ENCODE data around the gene FBXO33. TPM values are rescaled to one million over a fixed set of nuclear protein-coding genes. Genes with fewer than 3 reads are reported as not detected.

Gene FBXO33
- polyA plus RNA-seq, 1 donor from 2014 or later, result 32.0 TPM

- no peaks in the 10 kb centered on the region for H3F3A ChIP-seq (ENCODE audit: insufficient read depth, low read length, poor library complexity, severe bottlenecking)
- no peak for TF ChIP-seq RAD21 (conservative IDR thresholded peaks at IDR 0.05)
- no peak for TF ChIP-seq POLR2AphosphoS5 (IDR thresholded peaks at IDR 0.05)
- H3K79me2 ChIP-seq (replicated peaks; ENCODE audit: insufficient read depth, low read length), result no peaks in the 10 kb centered on the region
- no peaks in the 10 kb centered on the region for H3K27me3 ChIP-seq (ENCODE audit: insufficient read depth, low read depth, low read length)
- no peak overlapping the region for H3K4me2 ChIP-seq (ENCODE audit: low read length)
- no peaks in the 10 kb centered on the region for H4K20me1 ChIP-seq (ENCODE audit: insufficient read depth)
- no peak overlapping the region for H3K4me3 ChIP-seq (ENCODE audit: low read length)
- no peak overlapping the region for H3K9ac ChIP-seq (ENCODE audit: low read length)
- H3K9me2 ChIP-seq (ENCODE audit: insufficient read depth, low read length), result no peaks in the 10 kb centered on the region
- no peak overlapping the region for H2AFZ ChIP-seq (ENCODE audit: low read depth, low read length)
- no peaks in the 10 kb centered on the region for H3K36me3 ChIP-seq (ENCODE audit: insufficient read depth, low read length)
- no peak overlapping the region for H3K27ac ChIP-seq (ENCODE audit: low read length)
- no peaks in the 10 kb centered on the region for H3K9me3 ChIP-seq (ENCODE audit: low read length)
These were observed 55.4 kb downstream of the FBXO33 start for GRCh38 chr14:39376667-39377403.

GRCh38 chr14:39374851-39375250 lies 57.4 kb downstream of the FBXO33 start:
- H3F3A ChIP-seq (ENCODE audit: insufficient read depth, low read length, poor library complexity, severe bottlenecking), result no peaks in the 10 kb centered on the region
- H3K9ac ChIP-seq (ENCODE audit: low read length), result no peak overlapping the region
- H4K20me1 ChIP-seq (ENCODE audit: insufficient read depth), result no peaks in the 10 kb centered on the region
- H3K9me2 ChIP-seq (ENCODE audit: insufficient read depth, low read length), result no peaks in the 10 kb centered on the region
- no peak overlapping the region for H3K27ac ChIP-seq (ENCODE audit: low read length)
- H2AFZ ChIP-seq (ENCODE audit: low read depth, low read length), result no peak overlapping the region
- H3K4me2 ChIP-seq (ENCODE audit: low read length), result no peak overlapping the region
- TF ChIP-seq SMC3 (conservative IDR thresholded peaks at IDR 0.05; ENCODE audit: poor library complexity), result no peak
- TF ChIP-seq TAF1 (IDR thresholded peaks at IDR 0.05; ENCODE audit: low read depth), result no peak
- TF ChIP-seq RAD21 (conservative IDR thresholded peaks at IDR 0.05), result no peak
- TF ChIP-seq POLR2AphosphoS5 (IDR thresholded peaks at IDR 0.05), result no peak
- TF ChIP-seq EP300 (conservative IDR thresholded peaks at IDR 0.05; ENCODE audit: poor library complexity, severe bottlenecking), result no peak
- TF ChIP-seq MXI1 (conservative IDR thresholded peaks at IDR 0.05; ENCODE audit: poor library complexity, severe bottlenecking), result no peak
- no peak for TF ChIP-seq CTCF (IDR thresholded peaks at IDR 0.05; ENCODE audit: poor library complexity, severe bottlenecking)
- no peak for TF ChIP-seq REST (IDR thresholded peaks at IDR 0.05; ENCODE audit: borderline replicate concordance)
- no peak for TF ChIP-seq EZH2 (IDR thresholded peaks at IDR 0.05; ENCODE audit: borderline replicate concordance, insufficient read depth, low read length, poor library complexity, severe bottlenecking)
- H3K79me2 ChIP-seq (replicated peaks; ENCODE audit: insufficient read depth, low read length), result no peaks in the 10 kb centered on the region
- no peaks in the 10 kb centered on the region for H3K9me3 ChIP-seq (ENCODE audit: low read length)
- no peaks in the 10 kb centered on the region for H3K36me3 ChIP-seq (ENCODE audit: insufficient read depth, low read length)
- no peaks in the 10 kb centered on the region for H3K27me3 ChIP-seq (ENCODE audit: insufficient read depth, low read depth, low read length)
- H3K4me3 ChIP-seq (ENCODE audit: low read length), result no peak overlapping the region
